GM23338 (cell line): ENCODE results near the gene UVSSA. TPM values are rescaled to one million over a fixed set of nuclear protein-coding genes. Genes with fewer than 3 reads are reported as not detected.

Experiments
- ATAC-seq: fragments of 200-7000 bp; cut with Tn5 transposase; 3 replicates; pipeline ENCODE4 v1.9.1; 2020
- DNase-seq: peaks from one replicate; pipeline ENCODE4 v3.0.0-alpha.2; 2015; ENCODE audit warnings: low spot score
- H2AFZ ChIP-seq: fragments of 200-600 bp; sonication (generic); 2 replicates; pipeline ENCODE4 v1.8.0; 2016; ENCODE audit warnings: antibody characterized with exemption, mild to moderate bottlenecking, moderate library complexity
- H3F3A ChIP-seq: fragments of 200-600 bp; sonication (generic); replicated peaks from 2 replicates; pipeline ENCODE4 v1.8.0; 2017; ENCODE audit warnings: antibody characterized with exemption, mixed run types, low read depth
- H3K27ac ChIP-seq: fragments of 200-600 bp; sonication (generic); 2 replicates; pipeline ENCODE4 v1.6.1; 2016; ENCODE audit warnings: low read depth
- H3K27me3 ChIP-seq: fragments of 200-600 bp; sonication (generic); 2 replicates; pipeline ENCODE4 v1.8.0; 2016; ENCODE audit warnings: mild to moderate bottlenecking, mixed run types, moderate library complexity; ENCODE audit not compliant: insufficient read depth
- H3K36me3 ChIP-seq: fragments of 200-600 bp; sonication (generic); 2 replicates; pipeline ENCODE4 v1.8.0; 2016; ENCODE audit warnings: mild to moderate bottlenecking; ENCODE audit not compliant: insufficient read depth
- H3K4me1 ChIP-seq: fragments of 200-600 bp; sonication (generic); 2 replicates; pipeline ENCODE4 v1.8.0; 2016; ENCODE audit warnings: mild to moderate bottlenecking, moderate library complexity; ENCODE audit not compliant: insufficient read depth
- H3K4me2 ChIP-seq: fragments of 200-600 bp; sonication (generic); 2 replicates; pipeline ENCODE4 v1.7.1; 2017; ENCODE audit warnings: mixed run types
- H3K4me3 ChIP-seq: fragments of 200-600 bp; sonication (generic); 2 replicates; pipeline ENCODE4 v1.6.1; 2016; ENCODE audit warnings: mixed run types
- H3K79me2 ChIP-seq: fragments of 200-600 bp; sonication (generic); replicated peaks from 2 replicates; pipeline ENCODE4 v1.8.0; 2017; ENCODE audit warnings: mild to moderate bottlenecking; ENCODE audit not compliant: insufficient read depth
- H3K9me2 ChIP-seq: fragments of 200-600 bp; sonication (generic); 2 replicates; pipeline ENCODE4 v1.8.0; 2017; ENCODE audit not compliant: insufficient read depth
- H4K20me1 ChIP-seq: fragments of 200-600 bp; sonication (generic); replicated peaks from 2 replicates; pipeline ENCODE4 v1.8.0; 2017; ENCODE audit warnings: mild to moderate bottlenecking; ENCODE audit not compliant: insufficient read depth
- H3K27ac Mint-ChIP-seq: 2 replicates; pipeline ENCODE4 v1.8.0; 2020; ENCODE audit warnings: inconsistent platforms, mild to moderate bottlenecking, moderate library complexity, mixed read lengths
- H3K27me3 Mint-ChIP-seq: 3 replicates; pipeline ENCODE4 v1.8.0; 2022; ENCODE audit warnings: low read depth, mild to moderate bottlenecking, moderate library complexity, mixed read lengths, inconsistent platforms; ENCODE audit not compliant: insufficient read depth, poor library complexity
- H3K36me3 Mint-ChIP-seq: 3 replicates; pipeline ENCODE4 v1.8.0; 2021; ENCODE audit warnings: low read depth, mild to moderate bottlenecking, inconsistent platforms, moderate library complexity, mixed read lengths
- H3K4me1 Mint-ChIP-seq: 3 replicates; pipeline ENCODE4 v1.8.0; 2020; ENCODE audit warnings: mild to moderate bottlenecking, inconsistent platforms, mixed read lengths
- H3K4me3 Mint-ChIP-seq: 3 replicates; pipeline ENCODE4 v1.8.0; 2021; ENCODE audit warnings: moderate library complexity, mild to moderate bottlenecking, inconsistent platforms, mixed read lengths
- H3K9me3 Mint-ChIP-seq: 3 replicates; pipeline ENCODE4 v1.8.0; 2020; ENCODE audit warnings: moderate library complexity, mild to moderate bottlenecking, inconsistent platforms, mixed read lengths
- CREB1 ChIP-seq: fragments of 250-450 bp; sonication (Bioruptor Pico); IDR thresholded peaks from 2 replicates; pipeline ENCODE4 v1.5.0; 2020; ENCODE audit warnings: low read depth, mild to moderate bottlenecking, moderate library complexity
- ETS1 ChIP-seq: IDR thresholded peaks from 2 replicates; pipeline ENCODE4 v1.6.1; 2016; ENCODE audit warnings: antibody characterized with exemption
- EZH2 ChIP-seq: fragments of 200-600 bp; sonication (generic); IDR thresholded peaks from one replicate; pipeline ENCODE4 v1.8.0; 2017; ENCODE audit warnings: antibody characterized with exemption, mild to moderate bottlenecking, low read depth; ENCODE audit not compliant: unreplicated experiment
- EZH2phosphoT487 ChIP-seq: fragments of 200-600 bp; sonication (generic); IDR thresholded peaks from one replicate; pipeline ENCODE4 v1.8.1; 2018; ENCODE audit warnings: antibody characterized with exemption; ENCODE audit not compliant: unreplicated experiment
- JUNB ChIP-seq: IDR thresholded peaks from one replicate; pipeline ENCODE4 v1.6.1; 2016; ENCODE audit warnings: antibody characterized with exemption; ENCODE audit not compliant: unreplicated experiment
- NANOG ChIP-seq: IDR thresholded peaks from 2 replicates; pipeline ENCODE4 v1.6.1; 2016; ENCODE audit warnings: antibody characterized with exemption, borderline replicate concordance
- POLR2AphosphoS5 ChIP-seq: IDR thresholded peaks from 2 replicates; pipeline ENCODE4 v1.6.1; 2016; ENCODE audit warnings: antibody characterized with exemption, low read depth
- STAT1 ChIP-seq: IDR thresholded peaks from one replicate; pipeline ENCODE4 v1.6.1; 2016; ENCODE audit warnings: antibody characterized with exemption; ENCODE audit not compliant: unreplicated experiment
- ZNF114 ChIP-seq: fragments of 250-450 bp; sonication (Bioruptor Pico); IDR thresholded peaks from 2 replicates; pipeline ENCODE4 v1.5.0; 2020; ENCODE audit warnings: mild to moderate bottlenecking, moderate library complexity
- ZNF331 ChIP-seq: fragments of 250-450 bp; sonication (Bioruptor Pico); IDR thresholded peaks from 2 replicates; pipeline ENCODE4 v1.5.0; 2020; ENCODE audit warnings: low read depth, mild to moderate bottlenecking, moderate library complexity
- polyA plus RNA-seq: library from polyadenylated mRNA; unstranded; fragments of >200 nt; fragmentation: Nextera tagmentation; extraction: Ambion mirVana; gene quantifications from 2 replicates; pipeline ENCODE4 v1.2.1, GENCODE V29; 2016
- total RNA-seq: library from RNA; depleted of rRNA; stranded (reverse); fragments of >200 nt; shearing (Covaris generic); gene quantifications from 2 replicates; pipeline ENCODE4 v1.2.3, GENCODE V29; 2014
- TF ChIP-seq, protein P1 (sequence below): fragments of 250-450 bp; sonication (Bioruptor Pico); IDR thresholded peaks from 2 replicates; pipeline ENCODE4 v1.5.0; 2020; ENCODE audit warnings: mild to moderate bottlenecking, moderate library complexity
- TF ChIP-seq, protein P2 (sequence below): IDR thresholded peaks from one replicate; pipeline ENCODE4 v1.6.1; 2018; ENCODE audit warnings: antibody characterized with exemption; ENCODE audit not compliant: unreplicated experiment
- TF ChIP-seq, protein P3 (sequence below), 2 experiments: fragments of 200-600 bp in 1 of 2; sonication (generic) in 1 of 2; conservative IDR thresholded peaks; 2 replicates each; pipeline versions ENCODE4 v1.5.1 to v1.6.1; 2016 to 2017; ENCODE audit warnings: antibody characterized with exemption in 2 of 2, low read depth in 2 of 2, mild to moderate bottlenecking in 2 of 2, moderate library complexity in 1 of 2

UVSSA gene
- total and polyA plus RNA-seq, 2 experiments from 2014 or later: 6.5 to 27.7 TPM

DNA sequence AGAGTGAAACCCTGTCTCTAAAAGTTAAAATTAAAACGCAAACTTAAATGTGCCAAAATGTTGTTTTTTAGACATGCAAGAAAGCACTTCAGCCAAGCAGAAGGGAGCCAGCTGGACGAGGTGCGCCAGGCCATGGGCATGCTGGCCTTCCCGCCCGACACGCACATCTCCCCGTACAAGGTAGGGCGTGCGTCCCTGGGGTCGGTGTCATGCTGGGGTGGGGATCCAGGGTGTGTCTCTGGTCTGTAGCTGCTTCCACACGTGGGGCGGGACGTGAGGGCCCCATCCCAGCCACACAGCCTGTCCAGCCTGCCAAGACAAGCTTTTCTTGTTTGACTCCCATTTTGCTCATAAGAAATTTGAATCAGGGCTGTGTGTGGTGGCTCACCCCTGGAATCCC is 14.3 kb upstream of the UVSSA start:
- no peak for DNase-seq
- no peaks in the 10 kb centered on the region for H3K4me1 Mint-ChIP-seq
- H3K27me3 ChIP-seq: no peaks in the 10 kb centered on the region
- no peaks in the 10 kb centered on the region for H3K36me3 ChIP-seq
- H3K4me2 ChIP-seq: no peak overlapping the region
- H3F3A ChIP-seq: no peaks in the 10 kb centered on the region
- no peak overlapping the region for H3K27ac Mint-ChIP-seq
- no peak overlapping the region for H3K4me3 ChIP-seq
- no peak overlapping the region for H2AFZ ChIP-seq
- TF ChIP-seq POLR2AphosphoS5 (no peak), EZH2 (no peak), ETS1 (no peak), NANOG (no peak), STAT1 (no peak), CREB1 (CRISPR knock-in tag) (no peak), ZNF114 (no peak), EZH2phosphoT487 (no peak), ZNF331 (CRISPR knock-in tag) (no peak), JUNB (no peak)
- TF ChIP-seq, protein P1, sequence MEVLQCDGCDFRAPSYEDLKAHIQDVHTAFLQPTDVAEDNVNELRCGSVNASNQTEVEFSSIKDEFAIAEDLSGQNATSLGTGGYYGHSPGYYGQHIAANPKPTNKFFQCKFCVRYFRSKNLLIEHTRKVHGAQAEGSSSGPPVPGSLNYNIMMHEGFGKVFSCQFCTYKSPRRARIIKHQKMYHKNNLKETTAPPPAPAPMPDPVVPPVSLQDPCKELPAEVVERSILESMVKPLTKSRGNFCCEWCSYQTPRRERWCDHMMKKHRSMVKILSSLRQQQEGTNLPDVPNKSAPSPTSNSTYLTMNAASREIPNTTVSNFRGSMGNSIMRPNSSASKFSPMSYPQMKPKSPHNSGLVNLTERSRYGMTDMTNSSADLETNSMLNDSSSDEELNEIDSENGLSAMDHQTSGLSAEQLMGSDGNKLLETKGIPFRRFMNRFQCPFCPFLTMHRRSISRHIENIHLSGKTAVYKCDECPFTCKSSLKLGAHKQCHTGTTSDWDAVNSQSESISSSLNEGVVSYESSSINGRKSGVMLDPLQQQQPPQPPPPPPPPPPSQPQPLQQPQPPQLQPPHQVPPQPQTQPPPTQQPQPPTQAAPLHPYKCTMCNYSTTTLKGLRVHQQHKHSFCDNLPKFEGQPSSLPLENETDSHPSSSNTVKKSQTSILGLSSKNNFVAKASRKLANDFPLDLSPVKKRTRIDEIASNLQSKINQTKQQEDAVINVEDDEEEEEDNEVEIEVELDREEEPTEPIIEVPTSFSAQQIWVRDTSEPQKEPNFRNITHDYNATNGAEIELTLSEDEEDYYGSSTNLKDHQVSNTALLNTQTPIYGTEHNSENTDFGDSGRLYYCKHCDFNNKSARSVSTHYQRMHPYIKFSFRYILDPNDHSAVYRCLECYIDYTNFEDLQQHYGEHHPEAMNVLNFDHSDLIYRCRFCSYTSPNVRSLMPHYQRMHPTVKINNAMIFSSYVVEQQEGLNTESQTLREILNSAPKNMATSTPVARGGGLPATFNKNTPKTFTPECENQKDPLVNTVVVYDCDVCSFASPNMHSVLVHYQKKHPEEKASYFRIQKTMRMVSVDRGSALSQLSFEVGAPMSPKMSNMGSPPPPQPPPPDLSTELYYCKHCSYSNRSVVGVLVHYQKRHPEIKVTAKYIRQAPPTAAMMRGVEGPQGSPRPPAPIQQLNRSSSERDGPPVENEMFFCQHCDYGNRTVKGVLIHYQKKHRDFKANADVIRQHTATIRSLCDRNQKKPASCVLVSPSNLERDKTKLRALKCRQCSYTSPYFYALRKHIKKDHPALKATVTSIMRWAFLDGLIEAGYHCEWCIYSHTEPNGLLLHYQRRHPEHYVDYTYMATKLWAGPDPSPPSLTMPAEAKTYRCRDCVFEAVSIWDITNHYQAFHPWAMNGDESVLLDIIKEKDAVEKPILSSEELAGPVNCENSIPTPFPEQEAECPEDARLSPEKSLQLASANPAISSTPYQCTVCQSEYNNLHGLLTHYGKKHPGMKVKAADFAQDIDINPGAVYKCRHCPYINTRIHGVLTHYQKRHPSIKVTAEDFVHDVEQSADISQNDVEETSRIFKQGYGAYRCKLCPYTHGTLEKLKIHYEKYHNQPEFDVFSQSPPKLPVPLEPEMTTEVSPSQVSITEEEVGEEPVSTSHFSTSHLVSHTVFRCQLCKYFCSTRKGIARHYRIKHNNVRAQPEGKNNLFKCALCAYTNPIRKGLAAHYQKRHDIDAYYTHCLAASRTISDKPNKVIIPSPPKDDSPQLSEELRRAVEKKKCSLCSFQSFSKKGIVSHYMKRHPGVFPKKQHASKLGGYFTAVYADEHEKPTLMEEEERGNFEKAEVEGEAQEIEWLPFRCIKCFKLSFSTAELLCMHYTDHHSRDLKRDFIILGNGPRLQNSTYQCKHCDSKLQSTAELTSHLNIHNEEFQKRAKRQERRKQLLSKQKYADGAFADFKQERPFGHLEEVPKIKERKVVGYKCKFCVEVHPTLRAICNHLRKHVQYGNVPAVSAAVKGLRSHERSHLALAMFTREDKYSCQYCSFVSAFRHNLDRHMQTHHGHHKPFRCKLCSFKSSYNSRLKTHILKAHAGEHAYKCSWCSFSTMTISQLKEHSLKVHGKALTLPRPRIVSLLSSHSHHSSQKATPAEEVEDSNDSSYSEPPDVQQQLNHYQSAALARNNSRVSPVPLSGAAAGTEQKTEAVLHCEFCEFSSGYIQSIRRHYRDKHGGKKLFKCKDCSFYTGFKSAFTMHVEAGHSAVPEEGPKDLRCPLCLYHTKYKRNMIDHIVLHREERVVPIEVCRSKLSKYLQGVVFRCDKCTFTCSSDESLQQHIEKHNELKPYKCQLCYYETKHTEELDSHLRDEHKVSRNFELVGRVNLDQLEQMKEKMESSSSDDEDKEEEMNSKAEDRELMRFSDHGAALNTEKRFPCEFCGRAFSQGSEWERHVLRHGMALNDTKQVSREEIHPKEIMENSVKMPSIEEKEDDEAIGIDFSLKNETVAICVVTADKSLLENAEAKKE (CRISPR knock-in tag): no peak
- TF ChIP-seq, protein P2, sequence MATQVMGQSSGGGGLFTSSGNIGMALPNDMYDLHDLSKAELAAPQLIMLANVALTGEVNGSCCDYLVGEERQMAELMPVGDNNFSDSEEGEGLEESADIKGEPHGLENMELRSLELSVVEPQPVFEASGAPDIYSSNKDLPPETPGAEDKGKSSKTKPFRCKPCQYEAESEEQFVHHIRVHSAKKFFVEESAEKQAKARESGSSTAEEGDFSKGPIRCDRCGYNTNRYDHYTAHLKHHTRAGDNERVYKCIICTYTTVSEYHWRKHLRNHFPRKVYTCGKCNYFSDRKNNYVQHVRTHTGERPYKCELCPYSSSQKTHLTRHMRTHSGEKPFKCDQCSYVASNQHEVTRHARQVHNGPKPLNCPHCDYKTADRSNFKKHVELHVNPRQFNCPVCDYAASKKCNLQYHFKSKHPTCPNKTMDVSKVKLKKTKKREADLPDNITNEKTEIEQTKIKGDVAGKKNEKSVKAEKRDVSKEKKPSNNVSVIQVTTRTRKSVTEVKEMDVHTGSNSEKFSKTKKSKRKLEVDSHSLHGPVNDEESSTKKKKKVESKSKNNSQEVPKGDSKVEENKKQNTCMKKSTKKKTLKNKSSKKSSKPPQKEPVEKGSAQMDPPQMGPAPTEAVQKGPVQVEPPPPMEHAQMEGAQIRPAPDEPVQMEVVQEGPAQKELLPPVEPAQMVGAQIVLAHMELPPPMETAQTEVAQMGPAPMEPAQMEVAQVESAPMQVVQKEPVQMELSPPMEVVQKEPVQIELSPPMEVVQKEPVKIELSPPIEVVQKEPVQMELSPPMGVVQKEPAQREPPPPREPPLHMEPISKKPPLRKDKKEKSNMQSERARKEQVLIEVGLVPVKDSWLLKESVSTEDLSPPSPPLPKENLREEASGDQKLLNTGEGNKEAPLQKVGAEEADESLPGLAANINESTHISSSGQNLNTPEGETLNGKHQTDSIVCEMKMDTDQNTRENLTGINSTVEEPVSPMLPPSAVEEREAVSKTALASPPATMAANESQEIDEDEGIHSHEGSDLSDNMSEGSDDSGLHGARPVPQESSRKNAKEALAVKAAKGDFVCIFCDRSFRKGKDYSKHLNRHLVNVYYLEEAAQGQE: no peak
- TF ChIP-seq, protein P3, sequence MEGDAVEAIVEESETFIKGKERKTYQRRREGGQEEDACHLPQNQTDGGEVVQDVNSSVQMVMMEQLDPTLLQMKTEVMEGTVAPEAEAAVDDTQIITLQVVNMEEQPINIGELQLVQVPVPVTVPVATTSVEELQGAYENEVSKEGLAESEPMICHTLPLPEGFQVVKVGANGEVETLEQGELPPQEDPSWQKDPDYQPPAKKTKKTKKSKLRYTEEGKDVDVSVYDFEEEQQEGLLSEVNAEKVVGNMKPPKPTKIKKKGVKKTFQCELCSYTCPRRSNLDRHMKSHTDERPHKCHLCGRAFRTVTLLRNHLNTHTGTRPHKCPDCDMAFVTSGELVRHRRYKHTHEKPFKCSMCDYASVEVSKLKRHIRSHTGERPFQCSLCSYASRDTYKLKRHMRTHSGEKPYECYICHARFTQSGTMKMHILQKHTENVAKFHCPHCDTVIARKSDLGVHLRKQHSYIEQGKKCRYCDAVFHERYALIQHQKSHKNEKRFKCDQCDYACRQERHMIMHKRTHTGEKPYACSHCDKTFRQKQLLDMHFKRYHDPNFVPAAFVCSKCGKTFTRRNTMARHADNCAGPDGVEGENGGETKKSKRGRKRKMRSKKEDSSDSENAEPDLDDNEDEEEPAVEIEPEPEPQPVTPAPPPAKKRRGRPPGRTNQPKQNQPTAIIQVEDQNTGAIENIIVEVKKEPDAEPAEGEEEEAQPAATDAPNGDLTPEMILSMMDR (conservative IDR thresholded peaks at IDR 0.05; ENCODE audit: low read depth in 2 of 2): no peak
- H3K9me2 ChIP-seq: no peaks in the 10 kb centered on the region
- H3K27ac ChIP-seq: no peak overlapping the region
- no peaks in the 10 kb centered on the region for H3K4me1 ChIP-seq
- H3K36me3 Mint-ChIP-seq: peaks cover 44% of the 10 kb centered on the region
- 0 out of 2 replicates have a peak, but pooled peaks cover 8% of the 10 kb centered on the region for H3K79me2 ChIP-seq
- ATAC-seq: no peak
- H3K9me3 Mint-ChIP-seq: no peaks in the 10 kb centered on the region; the same call in 2 of the 3 replicates
- no peaks in the 10 kb centered on the region; the same call in 1 of the 2 replicates for H4K20me1 ChIP-seq
- no peak overlapping the region for H3K4me3 Mint-ChIP-seq
- peaks cover 11% of the 10 kb centered on the region for H3K27me3 Mint-ChIP-seq
